HFF-Myc (cell line): Measurements from ENCODE around the gene ASPG.

Source experiments
- DNase-seq: peaks from one replicate; pipeline ENCODE4 v3.0.0-alpha.2; 2011; ENCODE audit warnings: low read depth; ENCODE audit errors: extremely low read depth
- H3K4me3 ChIP-seq: replicated peaks from 2 replicates; pipeline ENCODE4 v1.5.1; 2011; ENCODE audit warnings: low read depth, mild to moderate bottlenecking, control low read depth, low read length
- TF ChIP-seq, protein P1 (sequence below): IDR thresholded peaks from 2 replicates; pipeline ENCODE4 v1.5.1; 2012; ENCODE audit warnings: mild to moderate bottlenecking, low read depth, low read length, control low read depth; ENCODE audit errors: missing control alignments

Gene ASPG

DNA sequence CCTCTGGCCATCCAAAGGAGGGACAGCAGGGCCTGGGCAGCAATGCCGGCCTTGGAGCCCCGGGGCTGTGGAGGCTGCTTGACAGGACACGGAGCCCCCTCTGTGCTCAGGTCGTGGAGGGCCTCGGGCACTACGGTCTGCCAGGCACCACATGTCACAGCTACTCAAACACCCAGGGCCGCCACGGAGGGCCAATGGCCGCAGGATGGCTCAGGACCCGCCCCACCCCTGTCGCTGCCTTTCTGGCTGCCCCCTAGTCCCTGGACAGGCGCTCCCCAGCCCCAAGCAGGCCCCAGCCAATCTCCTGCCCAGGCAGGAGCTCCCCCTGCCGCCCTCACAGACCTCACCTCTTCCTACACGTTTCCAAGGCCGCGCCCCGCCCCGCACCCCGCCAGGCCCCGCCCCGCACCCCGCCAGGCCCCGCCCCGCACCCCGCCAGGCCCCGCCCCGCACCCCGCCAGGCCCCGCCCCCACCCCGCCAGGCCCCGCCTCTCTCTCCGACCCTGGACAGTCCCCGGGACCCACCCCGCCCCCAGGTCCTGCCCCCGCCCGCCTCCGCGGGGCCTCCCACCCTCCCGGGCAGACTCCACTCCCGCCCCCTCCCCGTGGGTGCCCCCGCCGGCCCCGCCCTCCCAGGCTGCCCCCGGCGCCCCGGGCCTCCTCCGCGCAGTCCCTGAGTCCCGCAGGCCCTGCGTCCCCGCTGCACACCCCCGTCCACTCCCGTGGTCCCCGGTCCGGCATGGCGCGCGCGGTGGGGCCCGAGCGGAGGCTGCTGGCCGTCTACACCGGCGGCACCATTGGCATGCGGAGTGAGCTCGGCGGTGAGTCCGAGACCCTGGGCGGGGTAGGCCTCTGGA is at the start of gene ASPG:
Gene ASPG, plus strand, starts transcription at position 669 of the 857 bp plus-strand sequence. Its CDS starts 71 bp downstream, at position 740.
- no peak within 1 kb of the TSS for H3K4me3 ChIP-seq
- DNase-seq: no peak
- TF ChIP-seq, protein P1, sequence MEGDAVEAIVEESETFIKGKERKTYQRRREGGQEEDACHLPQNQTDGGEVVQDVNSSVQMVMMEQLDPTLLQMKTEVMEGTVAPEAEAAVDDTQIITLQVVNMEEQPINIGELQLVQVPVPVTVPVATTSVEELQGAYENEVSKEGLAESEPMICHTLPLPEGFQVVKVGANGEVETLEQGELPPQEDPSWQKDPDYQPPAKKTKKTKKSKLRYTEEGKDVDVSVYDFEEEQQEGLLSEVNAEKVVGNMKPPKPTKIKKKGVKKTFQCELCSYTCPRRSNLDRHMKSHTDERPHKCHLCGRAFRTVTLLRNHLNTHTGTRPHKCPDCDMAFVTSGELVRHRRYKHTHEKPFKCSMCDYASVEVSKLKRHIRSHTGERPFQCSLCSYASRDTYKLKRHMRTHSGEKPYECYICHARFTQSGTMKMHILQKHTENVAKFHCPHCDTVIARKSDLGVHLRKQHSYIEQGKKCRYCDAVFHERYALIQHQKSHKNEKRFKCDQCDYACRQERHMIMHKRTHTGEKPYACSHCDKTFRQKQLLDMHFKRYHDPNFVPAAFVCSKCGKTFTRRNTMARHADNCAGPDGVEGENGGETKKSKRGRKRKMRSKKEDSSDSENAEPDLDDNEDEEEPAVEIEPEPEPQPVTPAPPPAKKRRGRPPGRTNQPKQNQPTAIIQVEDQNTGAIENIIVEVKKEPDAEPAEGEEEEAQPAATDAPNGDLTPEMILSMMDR: no peak

DNA sequence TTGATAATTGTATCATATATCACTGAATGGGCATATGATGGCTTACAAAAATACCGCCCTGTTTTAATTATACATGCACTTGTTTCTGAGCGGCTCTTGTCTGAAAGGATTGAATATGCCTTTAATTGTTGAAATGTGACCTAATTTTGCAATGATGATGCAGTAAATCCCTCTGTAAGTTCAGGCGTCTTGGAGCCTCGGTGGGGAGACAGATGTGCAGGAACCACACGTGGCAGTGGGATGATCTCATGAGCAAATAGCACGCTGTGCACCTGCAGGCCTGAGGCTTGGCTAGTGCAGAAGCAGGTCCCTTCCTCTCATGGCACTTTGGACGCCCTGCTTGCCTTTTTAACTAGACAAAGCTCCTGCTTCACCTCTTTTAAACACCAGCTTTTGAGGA is 49.3 kb upstream of the ASPG start:
- DNase-seq: no peak
- TF ChIP-seq, protein P1: no peak
- H3K4me3 ChIP-seq: no peak overlapping the region

DNA sequence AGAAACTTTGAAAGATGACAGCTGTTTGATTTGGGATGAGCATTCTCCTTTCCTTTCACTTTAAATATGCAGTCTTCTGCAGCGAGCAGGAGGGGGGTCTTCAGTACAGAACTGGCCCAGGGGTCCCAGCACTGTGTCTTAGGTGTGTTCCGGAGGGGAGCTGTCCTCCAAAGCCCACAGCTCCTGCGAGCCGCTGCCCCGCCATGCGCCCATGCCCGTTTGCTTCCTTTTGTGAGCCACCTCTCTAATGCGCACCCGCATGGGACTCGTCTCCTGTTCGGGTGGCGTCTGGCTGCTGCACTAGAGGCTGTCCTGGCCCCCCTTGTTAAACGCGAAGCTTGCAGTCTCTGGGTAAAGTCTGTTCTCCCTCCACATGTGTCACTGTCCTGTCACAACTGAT is 48.4 kb upstream of the ASPG start:
- H3K4me3 ChIP-seq: no peak overlapping the region
- TF ChIP-seq, protein P1: no peak
- no peak for DNase-seq

DNA sequence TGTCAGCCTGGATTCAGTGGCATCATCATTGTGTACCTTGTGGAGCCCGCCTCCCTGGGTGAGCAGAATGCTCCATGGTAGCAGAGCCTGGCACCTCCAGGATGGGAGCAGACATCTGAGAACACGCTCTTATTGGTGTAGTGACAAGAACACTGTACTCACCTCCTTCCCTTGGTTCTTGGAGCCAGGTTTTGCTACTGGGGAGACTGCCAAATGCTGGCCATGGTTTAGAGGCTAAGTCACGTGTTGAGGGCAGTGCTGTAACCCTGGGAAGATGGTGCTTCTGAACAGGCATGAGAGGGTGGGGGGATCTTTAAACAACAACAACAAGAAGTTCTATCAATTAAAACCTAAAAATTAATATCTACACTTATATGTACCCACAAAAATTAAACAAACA is 47.6 kb upstream of the ASPG start:
- TF ChIP-seq, protein P1: no peak
- no peak for DNase-seq
- H3K4me3 ChIP-seq: no peak overlapping the region

DNA sequence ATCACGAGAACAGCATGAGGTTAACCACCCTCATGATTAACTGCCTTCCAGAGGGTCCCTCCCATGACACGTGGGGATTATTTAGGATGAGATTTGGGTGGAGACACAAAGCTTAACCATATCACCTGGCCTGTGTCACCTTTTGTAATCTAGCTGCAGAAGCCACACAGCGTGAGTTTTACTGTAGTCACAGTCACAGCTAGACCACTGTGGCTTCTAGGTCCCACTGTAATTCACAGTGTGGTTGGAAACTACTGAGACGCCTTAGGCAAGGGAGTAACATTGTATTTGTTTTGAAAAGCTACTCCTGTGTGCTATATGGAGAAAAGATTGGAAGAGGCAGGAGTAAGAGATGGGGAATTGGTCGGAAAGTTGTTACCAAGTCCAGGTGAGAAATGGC is 46.3 kb upstream of the ASPG start:
- DNase-seq: no peak
- TF ChIP-seq, protein P1: no peak
- H3K4me3 ChIP-seq: no peak overlapping the region

DNA sequence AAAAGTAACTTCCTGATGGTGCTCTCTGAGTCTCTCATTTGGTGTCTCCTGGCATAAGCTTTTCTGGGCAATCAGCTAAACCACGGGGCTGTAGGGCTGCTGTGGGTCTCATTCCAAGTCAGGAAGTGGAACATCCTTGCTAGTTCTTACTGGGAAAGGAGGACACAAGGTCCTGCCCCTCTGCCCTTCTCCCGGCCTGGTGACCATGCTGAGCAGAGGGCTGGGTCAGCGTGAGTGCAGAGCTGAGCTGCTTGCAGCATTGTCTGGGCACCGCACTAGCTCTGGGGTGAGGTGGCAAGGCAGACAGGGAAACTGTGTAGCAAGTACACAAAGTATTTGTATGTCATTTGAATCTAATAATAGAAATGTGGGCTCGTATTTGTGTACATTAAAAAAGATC is 45.0 kb upstream of the ASPG start:
- TF ChIP-seq, protein P1: no peak
- no peak overlapping the region for H3K4me3 ChIP-seq
- DNase-seq: no peak
